Measurements from ENCODE around the gene CCDC144A.
"Not testable (repeated sequence)": the region's sequence is repeated elsewhere in the genome, so short reads cannot be mapped to it uniquely, and the experiment has no call there.

Gene CCDC144A

GRCh38 chr17:16758177-16758576, 68.1 kb downstream of the CCDC144A start:
- DNase-seq = not testable (repeated sequence)

DNA sequence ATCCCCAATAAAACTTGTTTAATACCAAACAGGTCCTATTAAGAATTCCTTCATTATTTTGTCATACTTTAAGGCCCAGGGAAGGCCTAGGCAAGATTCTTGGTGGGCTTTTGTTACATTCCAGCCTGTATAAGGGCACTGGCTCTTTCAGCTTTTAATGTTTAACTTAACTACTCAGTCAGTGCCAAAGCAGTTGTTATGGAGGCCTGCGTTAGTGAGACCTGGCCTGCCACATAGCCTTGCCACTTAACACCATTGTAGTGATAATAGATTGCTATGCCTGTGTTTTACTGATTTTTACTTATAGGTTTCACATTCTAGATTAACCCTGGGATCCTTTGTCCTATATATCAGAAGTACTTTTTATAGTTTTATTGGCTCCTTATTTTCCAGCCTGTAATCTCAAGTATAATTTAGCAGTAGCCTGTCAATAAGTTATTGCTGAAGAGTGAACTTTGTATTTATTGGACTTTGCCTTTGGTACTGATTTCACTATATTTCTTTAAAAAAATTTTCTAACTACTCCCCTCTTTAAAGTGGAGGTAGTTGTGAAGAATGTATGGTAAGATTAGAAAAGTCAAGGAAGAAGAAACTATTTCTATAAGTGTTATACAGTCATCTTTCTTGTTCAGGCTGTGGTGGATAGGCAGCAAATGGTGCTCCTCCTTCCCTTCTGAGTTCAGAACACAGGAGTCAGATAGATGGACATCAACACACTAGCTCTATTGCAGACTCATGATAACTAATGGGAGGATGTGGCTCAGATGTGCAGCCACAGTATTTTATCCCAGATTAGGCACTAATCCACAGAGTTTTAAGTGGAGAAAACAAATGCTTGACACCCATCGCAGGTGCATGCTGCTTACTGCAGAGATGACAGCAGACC, 78.5 kb downstream of the CCDC144A start:
- DNase-seq = not testable (repeated sequence)

DNA sequence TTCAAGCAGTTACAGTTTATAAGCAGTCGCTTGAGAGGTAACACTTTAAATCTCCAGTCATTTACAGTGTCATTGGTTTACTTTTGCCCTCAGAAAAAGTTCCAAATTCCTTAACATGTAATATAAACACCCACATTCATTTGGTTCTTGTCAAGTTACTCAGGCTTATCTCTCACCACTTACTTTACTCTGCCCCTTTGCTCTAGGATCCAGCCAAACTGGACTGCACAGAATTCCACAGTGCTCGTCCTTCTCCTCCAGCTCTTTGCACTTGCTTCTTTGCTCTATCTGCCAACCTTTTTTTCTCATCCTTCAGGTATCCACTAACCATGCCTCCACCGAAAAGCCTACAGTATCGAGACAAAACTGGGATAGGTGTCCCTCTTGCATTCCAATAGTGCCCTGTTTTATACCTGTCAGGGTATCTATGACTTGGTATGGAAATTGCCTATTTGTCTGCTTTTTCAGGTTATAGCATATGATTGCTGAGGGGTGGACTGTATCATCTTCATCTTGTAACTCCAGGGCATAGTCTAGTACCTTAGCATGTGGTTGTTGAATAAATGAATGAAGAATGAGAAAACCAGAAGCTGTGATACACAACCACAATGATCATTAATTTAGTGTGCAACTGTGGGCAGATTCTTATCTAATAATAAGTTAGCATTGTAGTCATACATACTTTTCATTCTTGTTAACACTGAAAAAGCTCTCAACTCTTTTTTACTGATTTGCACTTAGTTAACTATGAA, 82.5 kb downstream of the CCDC144A start:
- not testable (repeated sequence) for DNase-seq

GRCh38 chr17:16773146-16773522, 83.1 kb downstream of the CCDC144A start:
- not testable (repeated sequence) for DNase-seq

DNA sequence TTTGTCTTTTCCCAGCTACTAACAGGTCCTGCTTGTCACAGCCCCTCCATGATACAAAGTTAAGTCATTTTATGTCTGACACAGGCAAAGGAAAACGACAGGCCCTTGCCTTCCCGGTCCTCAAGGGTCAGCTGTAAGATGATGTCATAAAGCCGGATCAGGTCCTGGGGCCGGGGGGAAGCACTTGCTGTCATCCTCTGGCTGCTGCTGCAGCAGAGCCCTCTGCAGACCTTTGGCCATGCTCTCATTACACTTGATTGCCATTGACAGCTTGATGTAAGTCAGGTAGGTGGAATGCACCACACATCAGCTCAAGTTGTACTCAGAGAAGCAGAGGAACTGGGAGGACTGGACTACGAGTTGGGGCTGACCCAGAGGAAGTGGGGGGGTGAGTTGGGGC, 97.8 kb downstream of the CCDC144A start:
- DNase-seq = not testable (repeated sequence)

- DNase-seq = not testable (repeated sequence)
These were observed 99.0 kb downstream of the CCDC144A start for GRCh38 chr17:16788889-16789536.

- not testable (repeated sequence) for DNase-seq
These were observed 99.6 kb downstream of the CCDC144A start for GRCh38 chr17:16789622-16790021.

GRCh38 chr17:16790313-16790871, 100.4 kb downstream of the CCDC144A start:
- DNase-seq = not testable (repeated sequence)

DNA sequence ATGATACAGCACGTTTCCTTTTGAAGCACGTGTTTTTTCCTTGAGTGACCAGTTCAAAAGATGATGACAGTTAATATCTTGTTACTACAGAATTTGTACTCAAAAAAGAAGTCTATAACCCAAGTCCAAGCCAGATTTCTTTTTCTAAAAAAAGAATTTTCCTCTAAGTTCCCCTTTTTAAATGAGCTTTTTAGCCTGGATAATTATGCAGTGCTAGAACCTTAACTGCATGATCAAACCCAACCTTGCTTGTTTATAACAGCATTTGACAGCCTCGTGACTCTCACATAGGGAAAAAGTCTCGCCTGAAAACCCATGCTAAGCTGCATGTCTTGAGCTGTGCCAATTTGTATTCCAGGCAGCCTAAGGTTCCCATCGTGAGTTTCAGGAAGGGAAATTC, 104.2 kb downstream of the CCDC144A start:
- DNase-seq = not testable (repeated sequence)

- DNase-seq = not testable (repeated sequence)
These were observed 105.9 kb downstream of the CCDC144A start for GRCh38 chr17:16795894-16796293.

GRCh38 chr17:16804851-16805250, 114.8 kb downstream of the CCDC144A start:
- not testable (repeated sequence) for DNase-seq

DNA sequence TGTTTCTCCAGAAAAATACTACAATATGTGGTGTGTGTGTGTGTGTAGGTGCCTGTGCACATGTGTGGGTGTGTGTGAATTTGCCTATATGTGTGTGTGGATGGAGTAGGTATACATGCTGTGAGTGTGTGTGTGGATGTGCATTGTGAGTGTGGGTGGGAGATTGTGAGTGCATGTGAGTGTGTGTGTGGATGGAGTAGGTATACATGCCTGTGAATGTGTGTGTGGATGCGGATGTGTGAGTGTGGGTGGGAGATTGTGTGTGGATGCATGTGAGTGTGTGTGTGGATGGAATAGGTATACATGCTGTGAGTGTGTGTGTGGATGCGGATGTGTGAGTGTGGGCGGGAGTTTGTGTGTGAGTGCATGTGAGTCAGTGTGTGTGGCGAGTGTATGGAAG, 116.6 kb downstream of the CCDC144A start:
- not testable (repeated sequence) for DNase-seq

DNA sequence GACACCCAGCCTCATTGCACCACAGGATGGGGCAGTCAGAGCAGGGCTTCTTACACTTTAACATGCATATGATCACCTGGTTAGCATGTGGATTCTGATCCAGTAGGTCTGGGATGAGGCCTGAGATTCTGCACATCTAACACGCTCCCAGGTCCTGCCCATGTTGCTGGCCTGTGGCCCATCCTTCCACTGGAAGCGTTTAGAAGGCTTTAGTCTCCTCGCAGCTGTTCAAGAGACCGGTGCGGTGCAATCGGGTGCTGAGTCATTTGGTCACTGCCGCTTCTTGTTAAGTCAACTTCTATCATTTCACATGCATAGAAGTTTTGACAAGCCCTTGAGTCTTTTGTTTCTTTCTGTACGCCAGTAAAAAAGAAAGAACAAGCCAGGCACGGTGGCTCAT, 117.6 kb downstream of the CCDC144A start:
- not testable (repeated sequence) for DNase-seq

- DNase-seq = not testable (repeated sequence)
These were observed 120.2 kb downstream of the CCDC144A start for GRCh38 chr17:16810236-16810635.

- DNase-seq = peak; percentile 20
These were observed 122.1 kb downstream of the CCDC144A start for GRCh38 chr17:16812126-16812525.

DNA sequence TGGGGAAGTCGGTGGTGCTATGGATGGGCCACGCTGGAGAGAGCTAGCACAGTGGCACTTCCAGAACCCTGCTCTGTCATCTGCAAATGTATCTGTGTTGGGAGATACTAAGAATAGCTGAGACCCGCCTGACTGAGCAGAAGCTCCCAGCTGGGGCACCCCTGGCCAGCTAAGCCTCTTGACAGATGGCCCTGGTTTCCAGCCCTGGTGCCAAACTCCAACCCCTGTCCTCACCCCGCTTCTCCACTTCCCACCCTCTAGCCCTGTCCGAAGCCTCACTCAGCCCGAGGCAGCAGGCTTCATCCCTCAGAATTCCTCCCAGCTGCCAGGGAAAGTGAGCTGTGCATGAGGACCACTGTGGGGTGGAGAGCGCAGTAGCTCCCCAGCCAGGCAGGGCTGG, 124.4 kb downstream of the CCDC144A start:
- DNase-seq = no peak

- DNase-seq = no peak
These were observed 127.2 kb downstream of the CCDC144A start for GRCh38 chr17:16817201-16817600.

- not testable (repeated sequence) for DNase-seq
These were observed 127.9 kb downstream of the CCDC144A start for GRCh38 chr17:16817940-16818339.

GRCh38 chr17:16818340-16818739, 128.3 kb downstream of the CCDC144A start:
- DNase-seq = no peak

- no peak for DNase-seq
These were observed 129.0 kb downstream of the CCDC144A start for GRCh38 chr17:16818821-16819683.

- DNase-seq = no peak
These were observed 130.3 kb downstream of the CCDC144A start for GRCh38 chr17:16820161-16820877.

Measured in stimulated activated CD4-positive, alpha-beta T cell treated with anti-CD3 and anti-CD28 coated beads, Interleukin-15, amount 100 ng/mL, for 24 hours (primary cell).